Activated T-helper 9 cell treated with anti-CD3 and anti-CD28 coated beads, Interleukin-2, amount 50 U/mL, for 16 hours (primary cell): Measurements from ENCODE around the gene TSR3.

Experiments
- DNase-seq: peaks from one replicate; pipeline ENCODE4 v3.0.0-alpha.2; 2020; ENCODE audit warnings: low read depth

The TSR3 gene

GRCh38 chr16:1323296-1324239 lies 28.1 kb downstream of the TSR3 start:
- no peak for DNase-seq

- no peak for DNase-seq
Measured at GRCh38 chr16:1322407-1322806, 29.3 kb downstream of the TSR3 start.

GRCh38 chr16:1320658-1321240 lies 30.9 kb downstream of the TSR3 start:
- DNase-seq: no peak

- no peak for DNase-seq
Measured at GRCh38 chr16:1320097-1320496, 31.6 kb downstream of the TSR3 start.

GRCh38 chr16:1319041-1319440 lies 32.6 kb downstream of the TSR3 start:
- no peak for DNase-seq

- no peak for DNase-seq
Measured at GRCh38 chr16:1318268-1318545, 33.5 kb downstream of the TSR3 start.

GRCh38 chr16:1317479-1318267 lies 34.0 kb downstream of the TSR3 start:
- no peak for DNase-seq

- DNase-seq: no peak
Measured at GRCh38 chr16:1316033-1316405, 35.7 kb downstream of the TSR3 start.

GRCh38 chr16:1315081-1316032 lies 36.3 kb downstream of the TSR3 start:
- no peak for DNase-seq

GRCh38 chr16:1314399-1315068 lies 37.1 kb downstream of the TSR3 start:
- no peak for DNase-seq

GRCh38 chr16:1313721-1314369 lies 37.8 kb downstream of the TSR3 start:
- DNase-seq: no peak

GRCh38 chr16:1312903-1313302 lies 38.8 kb downstream of the TSR3 start:
- no peak for DNase-seq

- DNase-seq: no peak
Measured at GRCh38 chr16:1312467-1312816, 39.2 kb downstream of the TSR3 start.

GRCh38 chr16:1311738-1312466 lies 39.8 kb downstream of the TSR3 start:
- no peak for DNase-seq

- DNase-seq: no peak
Measured at GRCh38 chr16:1311212-1311737, 40.4 kb downstream of the TSR3 start.

- no peak for DNase-seq
Measured at GRCh38 chr16:1310832-1311200, 40.9 kb downstream of the TSR3 start.

- DNase-seq: peak; percentile 50
Measured at GRCh38 chr16:1309888-1310831, 41.5 kb downstream of the TSR3 start.

- DNase-seq: peak; percentile 95
Measured at GRCh38 chr16:1308977-1309885, 42.4 kb downstream of the TSR3 start, which contains the start of gene UBE2I. TSS of gene UBE2I (plus strand) at chr16:1309636. CDS start at chr16:1314031, 4,395 bp downstream.
